H1 (cell line): ENCODE measurements around the gene TSPAN17. TPM values are rescaled to one million over a fixed set of nuclear protein-coding genes. Genes with fewer than 3 reads are reported as not detected.

Source experiments
- BACH1 ChIP-seq: IDR thresholded peaks from 2 replicates; pipeline ENCODE4 v1.6.1; 2012; ENCODE audit warnings: low read length, improper control_type of control experiment
- BCL11A ChIP-seq, 2 experiments: IDR thresholded peaks; one replicate each; pipeline ENCODE4 v1.6.1; 2011; ENCODE audit warnings: low read depth in 2 of 2, low read length in 2 of 2, mild to moderate bottlenecking in 2 of 2
- CBX8 ChIP-seq: fragments of 300-800, 300-1000 bp; sonication (generic); IDR thresholded peaks from 2 replicates; pipeline ENCODE4 v1.7.1; 2016; ENCODE audit warnings: low read depth, low read length, borderline replicate concordance
- CHD2 ChIP-seq: IDR thresholded peaks from 2 replicates; pipeline ENCODE4 v1.6.1; 2012; ENCODE audit warnings: low read length, improper control_type of control experiment
- CREB1 ChIP-seq: IDR thresholded peaks from 2 replicates; pipeline ENCODE4 v1.6.1; 2012; ENCODE audit warnings: inconsistent platforms
- CTBP2 ChIP-seq: IDR thresholded peaks from 2 replicates; pipeline ENCODE4 v1.7.0; 2011; ENCODE audit warnings: borderline replicate concordance, mild to moderate bottlenecking, moderate library complexity, mixed read lengths, low read length; ENCODE audit not compliant: insufficient read depth, insufficient read length
- GABPA ChIP-seq: IDR thresholded peaks from 2 replicates; pipeline ENCODE4 v1.6.1; 2011; ENCODE audit warnings: mild to moderate bottlenecking, low read length, moderate library complexity, borderline replicate concordance; ENCODE audit not compliant: insufficient read depth
- GTF2F1 ChIP-seq: IDR thresholded peaks from 2 replicates; pipeline ENCODE4 v1.6.1; 2012; ENCODE audit warnings: low read depth, low read length, improper control_type of control experiment, borderline replicate concordance
- JUN ChIP-seq: IDR thresholded peaks from 2 replicates; pipeline ENCODE4 v1.6.1; 2011; ENCODE audit warnings: low read depth, mild to moderate bottlenecking, improper control_type of control experiment, low read length
- KDM4A ChIP-seq: IDR thresholded peaks from one replicate; pipeline ENCODE4 v1.7.1; 2012; ENCODE audit warnings: low read depth, mild to moderate bottlenecking, moderate library complexity, low read length, inconsistent platforms; ENCODE audit not compliant: severe bottlenecking
- MAFK ChIP-seq: IDR thresholded peaks from 2 replicates; pipeline ENCODE4 v1.6.1; 2012; ENCODE audit warnings: low read depth, mild to moderate bottlenecking, improper control_type of control experiment, low read length
- NANOG ChIP-seq: IDR thresholded peaks from 2 replicates; pipeline ENCODE4 v1.6.1; 2011; ENCODE audit warnings: low read length, low read depth, mild to moderate bottlenecking, inconsistent platforms; ENCODE audit not compliant: insufficient read depth, poor library complexity, severe bottlenecking
- RAD21 ChIP-seq, 2 experiments: IDR thresholded peaks in 1 of 2; conservative IDR thresholded peaks in 1 of 2; 2 replicates each; pipeline ENCODE4 v1.6.1; 2011; ENCODE audit warnings: low read depth in 2 of 2, low read length in 2 of 2, improper control_type of control experiment in 1 of 2, inconsistent platforms in 1 of 2, mild to moderate bottlenecking in 1 of 2, moderate library complexity in 1 of 2
- SP4 ChIP-seq: IDR thresholded peaks from 2 replicates; pipeline ENCODE4 v1.6.1; 2012; ENCODE audit warnings: low read length, inconsistent platforms
- TAF7 ChIP-seq: optimal IDR thresholded peaks from 2 replicates; pipeline ENCODE3; 2011; ENCODE audit warnings: low read depth, mild to moderate bottlenecking, inconsistent platforms, low read length, moderate library complexity, borderline replicate concordance
- TEAD4 ChIP-seq: IDR thresholded peaks from 2 replicates; pipeline ENCODE4 v1.6.1; 2012; ENCODE audit warnings: low read depth, low read length, inconsistent platforms, mixed read lengths
- ZNF274 ChIP-seq: IDR thresholded peaks from 2 replicates; pipeline ENCODE4 v1.7.0; 2012; ENCODE audit warnings: low read length, borderline replicate concordance; ENCODE audit errors: extremely low read depth
- polyA plus RNA-seq, 7 experiments: library from polyadenylated mRNA; depleted of rRNA in 3 of 7; stranded (reverse) in 5 of 7; unstranded in 2 of 7; fragments of >200 nt in 5 of 7; fragments of 200-250 nt in 2 of 7; gene quantifications; 1 replicate in 5 of 7; 2 replicates in 1 of 7; 4 replicates in 1 of 7; pipeline versions ENCODE4 v1.2.1 to v1.2.3, GENCODE V29; 2011 to 2013; ENCODE audit warnings: missing spikeins in 2 of 7, mixed read lengths in 2 of 7
- total RNA-seq: library from RNA; stranded (reverse); fragmentation: NEBNext Ultra II Directional; extraction: Animal tissue kit (Norgen Biotek cat#: 25700); gene quantifications from 2 replicates; pipeline ENCODE4 v1.2.1, GENCODE V29; 2021
- TF ChIP-seq, protein P1 (sequence below): IDR thresholded peaks from 2 replicates; pipeline ENCODE4 v1.6.1; 2012; ENCODE audit warnings: inconsistent platforms
- TF ChIP-seq, protein P2 (sequence below): IDR thresholded peaks from 2 replicates; pipeline ENCODE4 v1.6.1; 2011; ENCODE audit warnings: low read length, improper control_type of control experiment
- TF ChIP-seq, protein P3 (sequence below): IDR thresholded peaks from 2 replicates; pipeline ENCODE4 v1.6.1; 2012; ENCODE audit warnings: low read length, inconsistent platforms

The TSPAN17 gene
- total and polyA plus RNA-seq, 2 of the 8 experiments (the other 6 are each of a cell fraction or from before 2014, with no cell fraction given) = 41.5 to 53.7 TPM

DNA sequence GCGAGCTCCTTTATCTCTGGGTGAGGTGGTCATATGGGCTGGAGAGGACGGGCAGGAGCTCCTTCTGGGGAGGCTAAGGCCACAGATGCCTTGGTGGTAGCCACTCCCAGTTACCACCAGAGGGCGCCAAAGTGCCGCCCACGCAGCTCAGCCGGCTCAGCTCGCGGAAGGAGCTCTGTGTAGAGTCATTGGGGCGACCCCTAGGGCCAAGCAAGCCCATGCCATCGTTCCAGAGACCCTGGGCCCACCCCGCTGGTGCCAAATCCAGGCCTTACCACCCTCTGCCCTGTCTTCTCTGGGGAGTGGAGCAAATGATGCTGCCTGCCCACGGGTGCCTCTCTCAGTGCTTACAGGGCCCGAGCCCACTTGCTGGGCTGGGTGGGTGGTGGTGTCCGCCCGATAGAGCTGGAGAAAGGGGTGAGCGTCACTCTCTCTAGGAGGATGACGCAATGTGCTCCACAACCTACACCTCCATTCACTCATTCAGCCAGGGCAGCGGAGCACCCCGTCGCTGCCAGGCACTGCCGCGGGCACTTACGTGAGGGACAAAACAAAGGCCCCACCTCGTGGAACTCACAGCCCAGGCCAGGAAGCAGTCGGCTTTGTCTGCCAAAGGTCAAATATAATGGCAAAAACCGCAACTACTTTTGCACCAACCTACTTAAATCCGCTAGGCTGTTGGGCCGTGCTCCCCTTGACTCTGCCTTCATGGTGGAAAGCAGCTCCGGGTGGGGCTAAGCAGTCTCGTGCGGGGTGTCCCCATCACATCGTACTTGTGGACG lies 13.8 kb downstream of the TSPAN17 start (continued):
- TF ChIP-seq CBX8 = no peak
- TF ChIP-seq BACH1 = peak; percentile 72
- no peak for TF ChIP-seq SP4
- TF ChIP-seq ZNF274 = no peak
- peak; percentile 74 for TF ChIP-seq TAF7
- no peak for TF ChIP-seq GTF2F1
- TF ChIP-seq NANOG = no peak
- TF ChIP-seq, protein P1, sequence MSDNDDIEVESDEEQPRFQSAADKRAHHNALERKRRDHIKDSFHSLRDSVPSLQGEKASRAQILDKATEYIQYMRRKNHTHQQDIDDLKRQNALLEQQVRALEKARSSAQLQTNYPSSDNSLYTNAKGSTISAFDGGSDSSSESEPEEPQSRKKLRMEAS = no peak
- TF ChIP-seq BCL11A (IDR thresholded peaks at IDR 0.05; ENCODE audit: low read depth in 2 of 2, low read length in 2 of 2) = no peak
- peak; percentile 100 for TF ChIP-seq RAD21 (IDR thresholded peaks at IDR 0.05 in 1 of 2, conservative IDR thresholded peaks at IDR 0.05 in 1 of 2; ENCODE audit: low read depth in 2 of 2, low read length in 2 of 2)
- TF ChIP-seq CHD2 = no peak
- no peak for TF ChIP-seq TEAD4
- TF ChIP-seq, protein P2, sequence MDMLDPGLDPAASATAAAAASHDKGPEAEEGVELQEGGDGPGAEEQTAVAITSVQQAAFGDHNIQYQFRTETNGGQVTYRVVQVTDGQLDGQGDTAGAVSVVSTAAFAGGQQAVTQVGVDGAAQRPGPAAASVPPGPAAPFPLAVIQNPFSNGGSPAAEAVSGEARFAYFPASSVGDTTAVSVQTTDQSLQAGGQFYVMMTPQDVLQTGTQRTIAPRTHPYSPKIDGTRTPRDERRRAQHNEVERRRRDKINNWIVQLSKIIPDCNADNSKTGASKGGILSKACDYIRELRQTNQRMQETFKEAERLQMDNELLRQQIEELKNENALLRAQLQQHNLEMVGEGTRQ = no peak
- 0 out of 2 replicates have a peak, but pooled peaks have one; percentile 18 for TF ChIP-seq CREB1
- TF ChIP-seq MAFK = no peak
- peak; percentile 68; the same call in 1 of the 2 replicates for TF ChIP-seq GABPA
- TF ChIP-seq KDM4A = no peak
- TF ChIP-seq CTBP2 = no peak
- no peak for TF ChIP-seq JUN
- TF ChIP-seq, protein P3, sequence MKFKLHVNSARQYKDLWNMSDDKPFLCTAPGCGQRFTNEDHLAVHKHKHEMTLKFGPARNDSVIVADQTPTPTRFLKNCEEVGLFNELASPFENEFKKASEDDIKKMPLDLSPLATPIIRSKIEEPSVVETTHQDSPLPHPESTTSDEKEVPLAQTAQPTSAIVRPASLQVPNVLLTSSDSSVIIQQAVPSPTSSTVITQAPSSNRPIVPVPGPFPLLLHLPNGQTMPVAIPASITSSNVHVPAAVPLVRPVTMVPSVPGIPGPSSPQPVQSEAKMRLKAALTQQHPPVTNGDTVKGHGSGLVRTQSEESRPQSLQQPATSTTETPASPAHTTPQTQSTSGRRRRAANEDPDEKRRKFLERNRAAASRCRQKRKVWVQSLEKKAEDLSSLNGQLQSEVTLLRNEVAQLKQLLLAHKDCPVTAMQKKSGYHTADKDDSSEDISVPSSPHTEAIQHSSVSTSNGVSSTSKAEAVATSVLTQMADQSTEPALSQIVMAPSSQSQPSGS = no peak
